Neural cell (in vitro differentiated cells): ENCODE data around the gene HS3ST6.

Source experiments
- POLR2AphosphoS5 ChIP-seq: IDR thresholded peaks from 2 replicates; pipeline ENCODE4 v1.6.1; 2012
- RAD21 ChIP-seq: fragments of 450-650 bp; conservative IDR thresholded peaks from 2 replicates; pipeline ENCODE4 v1.6.1; 2014; ENCODE audit warnings: antibody characterized with exemption, mild to moderate bottlenecking, moderate library complexity
- TAF1 ChIP-seq: IDR thresholded peaks from 2 replicates; pipeline ENCODE4 v1.6.1; 2012; ENCODE audit warnings: low read depth
- TF ChIP-seq, protein P1 (sequence below): fragments of 450-650 bp; IDR thresholded peaks from 2 replicates; pipeline ENCODE4 v1.5.1; 2014; ENCODE audit warnings: antibody characterized with exemption, mild to moderate bottlenecking, moderate library complexity; ENCODE audit not compliant: poor library complexity, severe bottlenecking
- TF ChIP-seq, protein P2 (sequence below): IDR thresholded peaks from 2 replicates; pipeline ENCODE4 v1.6.1; 2012; ENCODE audit warnings: borderline replicate concordance

DNA sequence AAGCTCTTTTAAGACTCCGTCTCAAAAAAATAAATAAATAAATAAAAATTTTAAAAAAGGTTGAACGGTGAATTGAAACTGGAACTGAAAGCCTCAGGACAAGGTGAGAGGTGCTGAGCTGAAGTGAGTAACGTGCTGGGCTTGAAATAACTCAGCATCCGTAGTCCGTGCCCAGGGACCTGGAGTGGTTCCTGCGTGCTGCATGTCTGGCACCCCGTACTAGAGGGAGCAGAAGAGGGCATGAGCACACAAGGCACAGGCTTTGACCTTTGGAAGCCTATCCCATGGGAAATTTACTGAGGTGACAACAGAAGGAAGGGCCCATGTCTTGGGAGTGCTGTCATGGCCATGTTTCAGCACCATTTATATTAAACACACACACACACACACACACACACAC is 41.7 kb downstream of the HS3ST6 start:
- TF ChIP-seq, protein P1, sequence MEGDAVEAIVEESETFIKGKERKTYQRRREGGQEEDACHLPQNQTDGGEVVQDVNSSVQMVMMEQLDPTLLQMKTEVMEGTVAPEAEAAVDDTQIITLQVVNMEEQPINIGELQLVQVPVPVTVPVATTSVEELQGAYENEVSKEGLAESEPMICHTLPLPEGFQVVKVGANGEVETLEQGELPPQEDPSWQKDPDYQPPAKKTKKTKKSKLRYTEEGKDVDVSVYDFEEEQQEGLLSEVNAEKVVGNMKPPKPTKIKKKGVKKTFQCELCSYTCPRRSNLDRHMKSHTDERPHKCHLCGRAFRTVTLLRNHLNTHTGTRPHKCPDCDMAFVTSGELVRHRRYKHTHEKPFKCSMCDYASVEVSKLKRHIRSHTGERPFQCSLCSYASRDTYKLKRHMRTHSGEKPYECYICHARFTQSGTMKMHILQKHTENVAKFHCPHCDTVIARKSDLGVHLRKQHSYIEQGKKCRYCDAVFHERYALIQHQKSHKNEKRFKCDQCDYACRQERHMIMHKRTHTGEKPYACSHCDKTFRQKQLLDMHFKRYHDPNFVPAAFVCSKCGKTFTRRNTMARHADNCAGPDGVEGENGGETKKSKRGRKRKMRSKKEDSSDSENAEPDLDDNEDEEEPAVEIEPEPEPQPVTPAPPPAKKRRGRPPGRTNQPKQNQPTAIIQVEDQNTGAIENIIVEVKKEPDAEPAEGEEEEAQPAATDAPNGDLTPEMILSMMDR: no peak
- TF ChIP-seq POLR2AphosphoS5: no peak
- no peak for TF ChIP-seq RAD21
- TF ChIP-seq, protein P2, sequence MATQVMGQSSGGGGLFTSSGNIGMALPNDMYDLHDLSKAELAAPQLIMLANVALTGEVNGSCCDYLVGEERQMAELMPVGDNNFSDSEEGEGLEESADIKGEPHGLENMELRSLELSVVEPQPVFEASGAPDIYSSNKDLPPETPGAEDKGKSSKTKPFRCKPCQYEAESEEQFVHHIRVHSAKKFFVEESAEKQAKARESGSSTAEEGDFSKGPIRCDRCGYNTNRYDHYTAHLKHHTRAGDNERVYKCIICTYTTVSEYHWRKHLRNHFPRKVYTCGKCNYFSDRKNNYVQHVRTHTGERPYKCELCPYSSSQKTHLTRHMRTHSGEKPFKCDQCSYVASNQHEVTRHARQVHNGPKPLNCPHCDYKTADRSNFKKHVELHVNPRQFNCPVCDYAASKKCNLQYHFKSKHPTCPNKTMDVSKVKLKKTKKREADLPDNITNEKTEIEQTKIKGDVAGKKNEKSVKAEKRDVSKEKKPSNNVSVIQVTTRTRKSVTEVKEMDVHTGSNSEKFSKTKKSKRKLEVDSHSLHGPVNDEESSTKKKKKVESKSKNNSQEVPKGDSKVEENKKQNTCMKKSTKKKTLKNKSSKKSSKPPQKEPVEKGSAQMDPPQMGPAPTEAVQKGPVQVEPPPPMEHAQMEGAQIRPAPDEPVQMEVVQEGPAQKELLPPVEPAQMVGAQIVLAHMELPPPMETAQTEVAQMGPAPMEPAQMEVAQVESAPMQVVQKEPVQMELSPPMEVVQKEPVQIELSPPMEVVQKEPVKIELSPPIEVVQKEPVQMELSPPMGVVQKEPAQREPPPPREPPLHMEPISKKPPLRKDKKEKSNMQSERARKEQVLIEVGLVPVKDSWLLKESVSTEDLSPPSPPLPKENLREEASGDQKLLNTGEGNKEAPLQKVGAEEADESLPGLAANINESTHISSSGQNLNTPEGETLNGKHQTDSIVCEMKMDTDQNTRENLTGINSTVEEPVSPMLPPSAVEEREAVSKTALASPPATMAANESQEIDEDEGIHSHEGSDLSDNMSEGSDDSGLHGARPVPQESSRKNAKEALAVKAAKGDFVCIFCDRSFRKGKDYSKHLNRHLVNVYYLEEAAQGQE: no peak
- no peak for TF ChIP-seq TAF1
